Neural progenitor cell (in vitro differentiated cells): ENCODE results near the gene MDM4.

Source experiments
- CTCF ChIP-seq: fragments of 200-600 bp; sonication (generic); IDR thresholded peaks from 2 replicates; pipeline ENCODE4 v1.5.1; 2017; ENCODE audit warnings: antibody characterized with exemption, mild to moderate bottlenecking
- EZH2 ChIP-seq: fragments of 200-600 bp; sonication (generic); IDR thresholded peaks from 2 replicates; pipeline ENCODE4 v1.6.1; 2017; ENCODE audit warnings: antibody characterized with exemption, mild to moderate bottlenecking, moderate library complexity
- EZH2phosphoT487 ChIP-seq: fragments of 200-600 bp; sonication (generic); IDR thresholded peaks from 2 replicates; pipeline ENCODE4 v1.6.1; 2017; ENCODE audit warnings: antibody characterized with exemption

GRCh38 chr1:204584699-204585372 lies 68.6 kb downstream of the MDM4 start:
- no peak for TF ChIP-seq CTCF
- TF ChIP-seq EZH2, result no peak
- no peak for TF ChIP-seq EZH2phosphoT487
